ENCODE measurements around the gene SACM1L.
"Not testable (repeated sequence)": the region's sequence is repeated elsewhere in the genome, so short reads cannot be mapped to it uniquely, and the experiment has no call there.

Gene SACM1L

GRCh38 chr3:45679805-45680204 lies 9.4 kb upstream of the SACM1L start:
- no peak overlapping the region for H3K4me3 ChIP-seq (ENCODE audit: low read length)
- TF ChIP-seq ZNF274 (IDR thresholded peaks at IDR 0.05; ENCODE audit: low read depth, low read length): no peak

GRCh38 chr3:45681221-45681620 lies 8.0 kb upstream of the SACM1L start:
- H3K4me3 ChIP-seq (ENCODE audit: low read length): no peak overlapping the region
- TF ChIP-seq ZNF274 (IDR thresholded peaks at IDR 0.05; ENCODE audit: low read depth, low read length): no peak

GRCh38 chr3:45681846-45682245 lies 7.3 kb upstream of the SACM1L start:
- no peak for TF ChIP-seq ZNF274 (IDR thresholded peaks at IDR 0.05; ENCODE audit: low read depth, low read length)
- no peak overlapping the region for H3K4me3 ChIP-seq (ENCODE audit: low read length)

- no peak overlapping the region for H3K4me3 ChIP-seq (ENCODE audit: low read length)
- no peak for TF ChIP-seq ZNF274 (IDR thresholded peaks at IDR 0.05; ENCODE audit: low read depth, low read length)
These were observed 6.9 kb upstream of the SACM1L start for GRCh38 chr3:45682311-45682710.

GRCh38 chr3:45682786-45683185 lies 6.4 kb upstream of the SACM1L start:
- no peak for TF ChIP-seq ZNF274 (IDR thresholded peaks at IDR 0.05; ENCODE audit: low read depth, low read length)
- no peak overlapping the region for H3K4me3 ChIP-seq (ENCODE audit: low read length)

GRCh38 chr3:45683417-45684326 lies 5.5 kb upstream of the SACM1L start:
- H3K4me3 ChIP-seq (ENCODE audit: low read length): no peak overlapping the region
- TF ChIP-seq ZNF274 (IDR thresholded peaks at IDR 0.05; ENCODE audit: low read depth, low read length): no peak

GRCh38 chr3:45684327-45684892 lies 4.8 kb upstream of the SACM1L start:
- no peak for TF ChIP-seq ZNF274 (IDR thresholded peaks at IDR 0.05; ENCODE audit: low read depth, low read length)
- H3K4me3 ChIP-seq (ENCODE audit: low read length): no peak overlapping the region

GRCh38 chr3:45685722-45686121 lies 3.5 kb upstream of the SACM1L start:
- H3K4me3 ChIP-seq (ENCODE audit: low read length): not testable (repeated sequence)

- no peak for TF ChIP-seq ZNF274 (IDR thresholded peaks at IDR 0.05; ENCODE audit: low read depth, low read length)
- no peak overlapping the region for H3K4me3 ChIP-seq (ENCODE audit: low read length)
These were observed 2.3 kb upstream of the SACM1L start for GRCh38 chr3:45686850-45687249.

GRCh38 chr3:45687828-45688193 lies 1.4 kb upstream of the SACM1L start:
- no peak for TF ChIP-seq ZNF274 (IDR thresholded peaks at IDR 0.05; ENCODE audit: low read depth, low read length)
- peak overlapping the region; percentile 89 for H3K4me3 ChIP-seq (ENCODE audit: low read length)

GRCh38 chr3:45688194-45688881 lies 858 bp upstream of the SACM1L start:
- H3K4me3 ChIP-seq (ENCODE audit: low read length): peak overlapping the region; percentile 89
- no peak for TF ChIP-seq ZNF274 (IDR thresholded peaks at IDR 0.05; ENCODE audit: low read depth, low read length)

GRCh38 chr3:45689787-45690145 lies 570 bp downstream of the SACM1L start:
- H3K4me3 ChIP-seq (ENCODE audit: low read length): peak overlapping the region; percentile 97
- no peak for TF ChIP-seq ZNF274 (IDR thresholded peaks at IDR 0.05; ENCODE audit: low read depth, low read length)

- H3K4me3 ChIP-seq (ENCODE audit: low read length): peak overlapping the region; percentile 97
- no peak for TF ChIP-seq ZNF274 (IDR thresholded peaks at IDR 0.05; ENCODE audit: low read depth, low read length)
These were observed 1.3 kb downstream of the SACM1L start for GRCh38 chr3:45690336-45691035.

GRCh38 chr3:45691842-45692241 lies 2.6 kb downstream of the SACM1L start:
- H3K4me3 ChIP-seq (ENCODE audit: low read length): no peak overlapping the region
- TF ChIP-seq ZNF274 (IDR thresholded peaks at IDR 0.05; ENCODE audit: low read depth, low read length): no peak

All from GM08714 (cell line).